ENCODE measurements around the gene DEUP1.

DEUP1 gene

GRCh38 chr11:93476796-93477195 lies 146.3 kb downstream of the DEUP1 start:
- Histone ChIP-seq H3K9ac (no peak overlapping the region), H3K27ac (no peak overlapping the region), H3K36me3 (ENCODE audit: insufficient read depth) (no peaks in the 10 kb centered on the region), H3K4me1 (ENCODE audit: low read depth, poor library complexity, severe bottlenecking) (no peaks in the 10 kb centered on the region), H2AFZ (ENCODE audit: low read depth) (no peak overlapping the region), H3K27me3 (ENCODE audit: insufficient read depth, low read depth) (no peaks in the 10 kb centered on the region), H3K4me3 (IDR thresholded peaks at IDR 0.05; ENCODE audit: insufficient read depth, low read depth, low read length) (no peak overlapping the region), H3K4me2 (no peak overlapping the region), H3K79me2 (ENCODE audit: insufficient read depth, low read depth) (no peaks in the 10 kb centered on the region), H4K20me1 (ENCODE audit: insufficient read depth) (no peaks in the 10 kb centered on the region)
- no peak for TF ChIP-seq CTCF (conservative IDR thresholded peaks at IDR 0.05; ENCODE audit: low read depth, low read length)

GRCh38 chr11:93477684-93478234 lies 147.2 kb downstream of the DEUP1 start:
- Histone ChIP-seq H3K27me3 (ENCODE audit: insufficient read depth, low read depth) (no peaks in the 10 kb centered on the region), H3K27ac (no peak overlapping the region), H4K20me1 (ENCODE audit: insufficient read depth) (no peaks in the 10 kb centered on the region), H3K4me3 (IDR thresholded peaks at IDR 0.05; ENCODE audit: insufficient read depth, low read depth, low read length) (no peak overlapping the region), H3K4me2 (no peak overlapping the region), H2AFZ (ENCODE audit: low read depth) (no peak overlapping the region), H3K9ac (no peak overlapping the region), H3K4me1 (ENCODE audit: low read depth, poor library complexity, severe bottlenecking) (no peaks in the 10 kb centered on the region), H3K79me2 (ENCODE audit: insufficient read depth, low read depth) (no peaks in the 10 kb centered on the region), H3K36me3 (ENCODE audit: insufficient read depth) (no peaks in the 10 kb centered on the region)
- TF ChIP-seq CTCF (conservative IDR thresholded peaks at IDR 0.05; ENCODE audit: low read depth, low read length): no peak

- Histone ChIP-seq H3K4me3 (IDR thresholded peaks at IDR 0.05; ENCODE audit: insufficient read depth, low read depth, low read length) (no peak overlapping the region), H3K9ac (no peak overlapping the region), H4K20me1 (ENCODE audit: insufficient read depth) (no peaks in the 10 kb centered on the region), H3K79me2 (ENCODE audit: insufficient read depth, low read depth) (no peaks in the 10 kb centered on the region), H3K4me2 (no peak overlapping the region), H3K27me3 (ENCODE audit: insufficient read depth, low read depth) (no peaks in the 10 kb centered on the region), H2AFZ (ENCODE audit: low read depth) (no peak overlapping the region), H3K27ac (no peak overlapping the region), H3K36me3 (ENCODE audit: insufficient read depth) (no peaks in the 10 kb centered on the region), H3K4me1 (ENCODE audit: low read depth, poor library complexity, severe bottlenecking) (no peaks in the 10 kb centered on the region)
- no peak for TF ChIP-seq CTCF (conservative IDR thresholded peaks at IDR 0.05; ENCODE audit: low read depth, low read length)
Observed at GRCh38 chr11:93478841-93479240, 148.3 kb downstream of the DEUP1 start.

- Histone ChIP-seq H3K27ac (no peak overlapping the region), H3K27me3 (ENCODE audit: insufficient read depth, low read depth) (no peaks in the 10 kb centered on the region), H3K4me2 (no peak overlapping the region), H2AFZ (ENCODE audit: low read depth) (no peak overlapping the region), H3K4me3 (IDR thresholded peaks at IDR 0.05; ENCODE audit: insufficient read depth, low read depth, low read length) (no peak overlapping the region), H3K4me1 (ENCODE audit: low read depth, poor library complexity, severe bottlenecking) (no peaks in the 10 kb centered on the region), H4K20me1 (ENCODE audit: insufficient read depth) (no peaks in the 10 kb centered on the region), H3K9ac (no peak overlapping the region), H3K79me2 (ENCODE audit: insufficient read depth, low read depth) (no peaks in the 10 kb centered on the region), H3K36me3 (ENCODE audit: insufficient read depth) (no peaks in the 10 kb centered on the region)
- no peak for TF ChIP-seq CTCF (conservative IDR thresholded peaks at IDR 0.05; ENCODE audit: low read depth, low read length)
Observed at GRCh38 chr11:93480256-93480655, 149.7 kb downstream of the DEUP1 start.
